Activated T-cell treated with anti-CD3 and anti-CD28 coated beads, Interleukin-2, amount 50 U/mL, for 4 hours (primary cell): Measurements from ENCODE around the gene LRP8. TPM values are rescaled to one million over a fixed set of nuclear protein-coding genes. Genes with fewer than 3 reads are reported as not detected.

Experiments
- ATAC-seq, 2 donors: fragments of 200-7000 bp; cut with Tn5 transposase; one replicate each; pipeline ENCODE4 v1.10.0; 2021
- DNase-seq: peaks from one replicate; pipeline ENCODE4 v3.0.0-alpha.2; 2020
- H3K27me3 Mint-ChIP-seq: one replicate; pipeline ENCODE4 v1.8.0; 2021; ENCODE audit warnings: low read depth, mixed read lengths
- H3K36me3 Mint-ChIP-seq: one replicate; pipeline ENCODE4 v1.8.0; 2022; ENCODE audit warnings: mixed read lengths; ENCODE audit not compliant: insufficient read depth
- H3K4me1 Mint-ChIP-seq: one replicate; pipeline ENCODE4 v1.8.0; 2021; ENCODE audit warnings: low read depth, mixed read lengths
- H3K4me3 Mint-ChIP-seq: one replicate; pipeline ENCODE4 v1.8.0; 2021; ENCODE audit warnings: mild to moderate bottlenecking, moderate library complexity, mixed read lengths
- H3K9me3 Mint-ChIP-seq: one replicate; pipeline ENCODE4 v1.8.0; 2021; ENCODE audit warnings: mixed read lengths
- total RNA-seq, 3 donors: library from RNA; stranded (reverse); gene quantifications; one replicate each; pipeline ENCODE4 v1.2.1, GENCODE V29; 2021

LRP8 gene
- total RNA-seq, 3 donors from 2014 or later: 53.1 to 58.0 (median 54.6) TPM

- Mint-ChIP-seq H3K4me1 (peaks cover 11% of the 10 kb centered on the region), H3K27me3 (no peaks in the 10 kb centered on the region), H3K9me3 (no peaks in the 10 kb centered on the region), H3K4me3 (no peak overlapping the region), H3K36me3 (no peaks in the 10 kb centered on the region)
- DNase-seq: no peak
- ATAC-seq: no peak
These were observed 12.1 kb upstream of the LRP8 start for GRCh38 chr1:53339736-53340635.

- H3K36me3 Mint-ChIP-seq: no peaks in the 10 kb centered on the region
- H3K4me3 Mint-ChIP-seq: no peak overlapping the region
- H3K9me3 Mint-ChIP-seq: no peaks in the 10 kb centered on the region
- no peak for ATAC-seq
- peaks cover 18% of the 10 kb centered on the region for H3K4me1 Mint-ChIP-seq
- DNase-seq: no peak
- no peaks in the 10 kb centered on the region for H3K27me3 Mint-ChIP-seq
These were observed 10.6 kb upstream of the LRP8 start for GRCh38 chr1:53338423-53338822.

GRCh38 chr1:53337499-53337898 lies 9.6 kb upstream of the LRP8 start:
- no peaks in the 10 kb centered on the region for H3K36me3 Mint-ChIP-seq
- DNase-seq (no peak), ATAC-seq (no peak)
- no peak overlapping the region for H3K4me3 Mint-ChIP-seq
- H3K27me3 Mint-ChIP-seq: no peaks in the 10 kb centered on the region
- H3K4me1 Mint-ChIP-seq: peaks cover 18% of the 10 kb centered on the region
- no peaks in the 10 kb centered on the region for H3K9me3 Mint-ChIP-seq

GRCh38 chr1:53336146-53336545 lies 8.3 kb upstream of the LRP8 start:
- no peaks in the 10 kb centered on the region for H3K36me3 Mint-ChIP-seq
- no peaks in the 10 kb centered on the region for H3K27me3 Mint-ChIP-seq

GRCh38 chr1:53335661-53336060 lies 7.8 kb upstream of the LRP8 start:
- Mint-ChIP-seq H3K4me1 (peaks cover 13% of the 10 kb centered on the region), H3K27me3 (no peaks in the 10 kb centered on the region), H3K4me3 (no peak overlapping the region), H3K36me3 (no peaks in the 10 kb centered on the region), H3K9me3 (no peaks in the 10 kb centered on the region)
- ATAC-seq (no peak), DNase-seq (no peak)

More at GRCh38 chr1:53336146-53336545, 8.3 kb upstream of the LRP8 start:
- Mint-ChIP-seq H3K4me1 (peaks cover 13% of the 10 kb centered on the region), H3K9me3 (no peaks in the 10 kb centered on the region), H3K4me3 (no peak overlapping the region)
- no peak for ATAC-seq
- no peak for DNase-seq

GRCh38 chr1:53334781-53335180 lies 6.9 kb upstream of the LRP8 start:
- Mint-ChIP-seq H3K4me3 (no peak overlapping the region), H3K4me1 (peaks cover 11% of the 10 kb centered on the region), H3K9me3 (no peaks in the 10 kb centered on the region), H3K36me3 (no peaks in the 10 kb centered on the region), H3K27me3 (no peaks in the 10 kb centered on the region)
- DNase-seq: no peak
- no peak for ATAC-seq

GRCh38 chr1:53334312-53334711 lies 6.4 kb upstream of the LRP8 start:
- no peaks in the 10 kb centered on the region for H3K27me3 Mint-ChIP-seq
- no peaks in the 10 kb centered on the region for H3K36me3 Mint-ChIP-seq
- H3K9me3 Mint-ChIP-seq: no peaks in the 10 kb centered on the region
- H3K4me3 Mint-ChIP-seq: no peak overlapping the region
- no peak for DNase-seq
- no peak for ATAC-seq
- peaks cover 11% of the 10 kb centered on the region for H3K4me1 Mint-ChIP-seq

GRCh38 chr1:53332833-53333232 lies 5.0 kb upstream of the LRP8 start:
- Mint-ChIP-seq H3K4me1 (peaks cover 12% of the 10 kb centered on the region), H3K9me3 (no peaks in the 10 kb centered on the region), H3K27me3 (no peaks in the 10 kb centered on the region), H3K4me3 (no peak overlapping the region), H3K36me3 (no peaks in the 10 kb centered on the region)
- DNase-seq: no peak
- ATAC-seq: no peak

- ATAC-seq: no peak
- DNase-seq: no peak
- Mint-ChIP-seq H3K4me1 (peaks cover 12% of the 10 kb centered on the region), H3K9me3 (no peaks in the 10 kb centered on the region), H3K27me3 (no peaks in the 10 kb centered on the region), H3K4me3 (no peak overlapping the region), H3K36me3 (no peaks in the 10 kb centered on the region)
These were observed 4.3 kb upstream of the LRP8 start for GRCh38 chr1:53332186-53332564.

GRCh38 chr1:53331446-53332185 lies 3.7 kb upstream of the LRP8 start:
- ATAC-seq (no peak), DNase-seq (no peak)
- no peak overlapping the region for H3K4me3 Mint-ChIP-seq
- no peaks in the 10 kb centered on the region for H3K9me3 Mint-ChIP-seq
- no peaks in the 10 kb centered on the region for H3K27me3 Mint-ChIP-seq
- H3K36me3 Mint-ChIP-seq: no peaks in the 10 kb centered on the region
- H3K4me1 Mint-ChIP-seq: peaks cover 12% of the 10 kb centered on the region

GRCh38 chr1:53330819-53331218 lies 2.9 kb upstream of the LRP8 start:
- Mint-ChIP-seq H3K36me3 (no peaks in the 10 kb centered on the region), H3K9me3 (no peaks in the 10 kb centered on the region), H3K4me3 (no peak overlapping the region), H3K4me1 (peaks cover 14% of the 10 kb centered on the region), H3K27me3 (no peaks in the 10 kb centered on the region)
- DNase-seq (no peak), ATAC-seq (no peak)

- Mint-ChIP-seq H3K4me3 (peak overlapping the region; percentile 96), H3K27me3 (no peaks in the 10 kb centered on the region), H3K9me3 (no peaks in the 10 kb centered on the region), H3K4me1 (peaks cover 15% of the 10 kb centered on the region), H3K36me3 (peaks cover 9% of the 10 kb centered on the region)
- DNase-seq (no peak), ATAC-seq (no peak)
These were observed 950 bp upstream of the LRP8 start for GRCh38 chr1:53328541-53329499.

GRCh38 chr1:53327182-53327913 lies 522 bp downstream of the LRP8 start:
- H3K9me3 Mint-ChIP-seq: no peaks in the 10 kb centered on the region
- DNase-seq (peak; percentile 49), ATAC-seq (peak; percentile 11 to 24)
- H3K4me3 Mint-ChIP-seq: peak overlapping the region; percentile 97
- peaks cover 15% of the 10 kb centered on the region for H3K4me1 Mint-ChIP-seq
- no peaks in the 10 kb centered on the region for H3K27me3 Mint-ChIP-seq
- H3K36me3 Mint-ChIP-seq: peaks cover 10% of the 10 kb centered on the region
